DLD1 (cell line): Measurements from ENCODE around the gene SLF2.

Experiments used
- in situ Hi-C: cut with HindIII; loops from 2 replicates; pipeline ENCODE4 v1.10.0; 2017; ENCODE audit warnings: low sequenced_read_pairs

Gene SLF2

GRCh38 chr10:100895896-100896295 is 16.9 kb upstream of the SLF2 start:
- in situ Hi-C loops: loop anchor here (25.0 kb wide), 1 partner anchor 559 kb away; the partner anchor contains the start of genes PKD2L1 and SCD

DNA sequence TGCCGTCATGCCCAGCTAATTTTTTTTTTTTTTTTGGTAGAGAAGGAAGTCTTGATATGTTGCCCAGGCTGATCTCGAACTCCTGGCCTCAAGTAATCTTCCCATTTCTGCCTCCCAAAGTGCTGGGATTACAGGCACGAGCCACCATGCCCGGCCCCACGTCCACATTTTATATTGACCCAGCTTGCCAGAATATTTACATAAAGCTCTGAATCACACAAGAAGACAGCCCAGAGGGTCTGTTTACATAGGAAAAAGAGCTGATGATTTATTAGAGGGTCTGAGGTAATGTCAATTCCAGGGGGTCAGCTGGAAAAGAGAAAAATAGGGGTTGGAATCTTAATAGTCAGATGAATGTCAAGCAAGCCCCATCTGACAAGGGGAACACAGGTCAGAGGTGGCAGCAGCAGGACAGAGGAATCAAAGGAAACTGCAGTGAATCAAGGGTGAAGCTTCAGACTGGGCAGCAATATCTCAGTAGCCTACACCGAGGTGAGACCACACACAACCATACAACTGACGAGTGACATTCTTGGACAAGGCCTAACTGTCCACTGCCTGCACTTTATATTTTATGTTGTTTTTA is 15.8 kb upstream of the SLF2 start:
- in situ Hi-C loops: loop anchor here (25.0 kb wide), 1 partner anchor 560 kb away; the partner anchor contains the start of genes PKD2L1 and SCD

DNA sequence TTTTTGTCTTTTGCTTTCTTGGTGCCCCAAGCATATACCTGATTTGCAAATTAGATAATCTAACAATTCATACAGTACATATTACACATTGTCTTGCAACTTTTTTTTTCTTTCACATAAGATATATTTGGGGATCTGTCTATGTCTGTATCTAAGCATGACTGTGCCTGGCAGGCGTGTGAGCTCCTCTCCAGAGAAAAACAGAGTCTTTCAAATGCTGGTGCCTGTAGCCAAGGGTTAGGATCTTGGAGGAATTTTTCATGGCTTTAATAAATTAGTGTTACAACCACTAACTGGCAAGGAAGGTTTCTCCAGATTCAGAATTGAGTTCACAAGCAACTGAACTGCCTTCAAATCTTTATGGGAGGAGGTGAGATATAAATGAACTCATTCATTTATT is 14.8 kb upstream of the SLF2 start:
- in situ Hi-C loops: loop anchor here (25.0 kb wide), 1 partner anchor 561 kb away; the partner anchor contains the start of genes PKD2L1 and SCD

DNA sequence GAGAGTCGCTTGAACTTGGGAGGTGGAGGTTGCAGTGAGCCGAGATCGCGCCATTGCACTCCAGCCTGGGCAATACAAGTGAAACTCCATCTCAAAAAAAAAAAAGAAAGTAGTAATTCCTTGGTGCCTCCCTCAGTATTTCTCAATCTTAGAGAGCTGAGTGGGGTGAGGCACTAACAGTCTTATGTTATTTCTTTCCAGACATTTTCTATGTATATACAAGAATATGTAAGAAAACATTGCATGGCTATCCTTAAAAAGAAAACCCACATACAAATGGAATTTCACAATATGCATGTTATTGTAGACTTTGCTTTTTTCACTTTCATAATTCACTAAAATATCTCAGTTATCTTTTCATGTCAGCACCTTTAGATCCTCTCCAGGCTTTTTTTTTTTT is 13.6 kb upstream of the SLF2 start:
- in situ Hi-C loops: loop anchor here (25.0 kb wide), 1 partner anchor 562 kb away; the partner anchor contains the start of genes PKD2L1 and SCD

GRCh38 chr10:100901051-100901450 is 11.7 kb upstream of the SLF2 start:
- in situ Hi-C loops: no loop called here

- in situ Hi-C loops: no loop called here
Observed at GRCh38 chr10:100902622-100903021, 10.1 kb upstream of the SLF2 start.

DNA sequence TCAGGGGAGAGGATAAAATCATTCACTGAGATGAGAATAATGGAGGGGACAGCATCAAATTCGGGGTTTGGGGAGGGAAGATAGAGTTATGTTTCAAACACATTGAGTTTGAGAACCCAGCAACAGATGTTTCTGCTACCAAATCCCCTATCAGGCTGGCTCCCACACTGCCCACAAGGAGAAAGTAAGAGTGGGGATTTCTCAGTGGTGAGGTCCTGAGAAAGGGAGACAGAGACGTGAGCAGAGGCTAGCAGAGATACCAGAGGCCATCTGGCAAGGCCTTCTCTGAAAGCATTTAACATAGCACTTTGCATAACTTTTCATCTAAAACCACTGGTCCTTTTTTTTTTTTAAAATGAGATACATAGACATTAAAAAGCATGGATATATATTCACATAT is 7.8 kb upstream of the SLF2 start:
- in situ Hi-C loops: no loop called here

DNA sequence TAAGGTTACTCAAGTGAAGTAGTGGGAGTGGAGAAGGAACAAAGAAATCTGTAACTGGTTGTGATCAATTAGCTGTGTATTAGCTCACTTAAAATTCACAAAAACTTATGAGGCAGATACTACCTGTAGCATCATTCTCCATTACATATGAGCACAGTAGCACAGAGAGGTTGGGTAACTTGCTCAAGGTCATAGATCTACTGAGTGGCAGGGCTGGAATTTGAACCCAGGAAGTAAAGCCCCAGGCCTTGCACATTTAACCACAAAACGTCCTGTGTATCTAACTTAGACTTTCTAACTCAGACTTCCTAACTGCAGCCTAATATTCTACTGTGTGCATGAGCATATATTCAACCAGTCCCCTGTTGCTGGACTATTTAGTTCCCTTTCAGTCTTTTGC is 5.6 kb upstream of the SLF2 start:
- in situ Hi-C loops: no loop called here

DNA sequence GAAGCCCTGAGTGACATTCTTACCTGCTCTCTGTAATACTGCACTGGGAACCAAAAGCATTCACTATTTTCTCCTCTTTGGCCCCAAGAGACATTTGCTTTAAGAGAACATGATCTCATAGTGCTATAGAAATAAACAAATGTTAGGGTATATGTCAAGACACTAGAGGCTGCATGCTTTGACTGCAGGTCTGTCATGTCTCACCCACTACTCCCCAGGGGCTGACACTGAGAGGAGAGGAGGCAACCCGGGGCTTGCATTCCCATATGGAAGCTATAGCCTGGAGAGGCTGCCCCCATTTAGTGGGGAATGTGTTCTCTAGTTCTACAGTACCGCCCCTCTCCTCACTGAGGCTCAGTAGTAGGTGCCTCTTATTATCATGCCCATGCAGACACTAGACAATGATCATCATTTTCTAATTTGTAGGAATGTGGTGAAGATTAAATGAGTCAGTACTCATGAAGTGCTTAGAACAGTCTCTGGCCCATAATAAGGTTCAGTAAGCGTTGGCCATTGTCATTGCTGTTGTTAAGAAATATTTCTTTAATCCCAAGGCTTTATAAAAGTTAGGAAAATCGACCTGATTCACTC is 4.9 kb upstream of the SLF2 start:
- in situ Hi-C loops: no loop called here

DNA sequence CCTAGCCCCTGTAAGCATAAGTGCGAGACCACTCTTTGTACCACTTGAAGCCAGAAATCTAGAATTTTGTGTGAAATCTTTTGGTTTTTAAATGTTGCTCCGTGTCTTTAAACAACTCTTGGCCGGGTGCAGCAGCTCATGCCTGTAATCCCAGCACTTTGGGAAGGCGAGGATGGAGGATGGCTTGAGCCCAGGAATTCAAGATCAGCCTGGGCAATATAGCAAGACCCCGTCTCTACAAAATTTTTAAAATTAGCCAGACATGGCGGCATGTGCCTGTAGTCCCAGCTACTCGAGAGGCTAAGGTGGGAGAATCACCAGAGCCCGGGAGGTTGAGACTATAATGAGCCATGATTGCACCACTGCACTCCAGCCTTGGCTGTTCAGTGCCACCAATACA is 4.4 kb upstream of the SLF2 start:
- in situ Hi-C loops: no loop called here

DNA sequence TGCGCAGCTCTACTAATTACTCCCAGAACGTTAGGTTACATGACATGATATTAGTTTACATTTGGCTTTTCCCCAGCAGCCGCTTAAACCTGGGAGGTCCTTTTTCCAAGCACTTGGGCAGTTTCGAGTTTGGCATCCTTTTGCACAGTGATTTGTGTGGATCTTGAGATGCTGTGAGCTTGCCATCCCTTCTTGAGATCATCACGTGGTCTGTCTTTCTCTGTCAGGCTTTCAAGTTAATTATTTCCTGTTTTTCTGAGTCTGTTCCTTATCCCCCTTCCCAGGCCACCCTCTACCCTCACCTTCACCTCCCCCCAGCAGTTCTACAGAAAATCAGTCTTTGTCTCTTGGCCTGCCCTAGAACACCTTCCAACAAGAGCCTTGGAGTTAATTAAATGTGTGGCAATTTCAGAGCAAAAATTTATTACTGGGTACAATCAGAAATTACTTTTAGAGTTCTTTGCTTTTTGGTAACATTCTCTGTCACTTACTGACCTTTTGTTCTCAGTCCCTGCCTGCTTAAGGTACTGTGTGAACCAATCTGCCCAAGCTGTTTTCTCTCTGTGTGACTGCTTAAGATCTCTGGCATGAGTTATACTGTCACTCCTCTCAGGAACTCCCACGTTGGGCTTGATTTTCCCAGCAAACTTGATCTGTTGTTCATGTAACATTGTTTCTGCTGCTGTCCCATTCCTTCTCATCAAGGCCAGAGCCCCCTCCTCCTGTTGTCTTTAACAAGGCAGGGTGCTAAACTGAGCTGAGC is 3.1 kb upstream of the SLF2 start:
- in situ Hi-C loops: no loop called here

DNA sequence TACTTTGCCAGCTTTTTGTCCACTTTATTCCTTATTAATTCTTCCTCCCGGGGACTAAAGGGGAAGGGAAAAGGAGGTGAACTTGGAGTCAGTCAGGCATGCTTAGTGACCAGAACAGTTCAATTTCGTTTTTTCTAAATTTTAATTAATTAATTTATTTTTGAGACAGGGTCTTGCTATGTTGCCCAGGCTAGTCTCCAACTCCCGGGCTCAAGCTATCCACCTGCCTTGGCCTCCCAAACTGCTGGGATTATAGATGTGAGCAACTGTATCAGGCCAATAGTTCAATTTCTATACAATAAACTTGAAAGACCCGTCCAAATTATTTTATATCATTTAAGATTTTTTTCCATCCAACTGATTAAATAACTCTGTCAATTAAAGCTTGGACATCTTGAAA is 1.3 kb upstream of the SLF2 start:
- in situ Hi-C loops: no loop called here

DNA sequence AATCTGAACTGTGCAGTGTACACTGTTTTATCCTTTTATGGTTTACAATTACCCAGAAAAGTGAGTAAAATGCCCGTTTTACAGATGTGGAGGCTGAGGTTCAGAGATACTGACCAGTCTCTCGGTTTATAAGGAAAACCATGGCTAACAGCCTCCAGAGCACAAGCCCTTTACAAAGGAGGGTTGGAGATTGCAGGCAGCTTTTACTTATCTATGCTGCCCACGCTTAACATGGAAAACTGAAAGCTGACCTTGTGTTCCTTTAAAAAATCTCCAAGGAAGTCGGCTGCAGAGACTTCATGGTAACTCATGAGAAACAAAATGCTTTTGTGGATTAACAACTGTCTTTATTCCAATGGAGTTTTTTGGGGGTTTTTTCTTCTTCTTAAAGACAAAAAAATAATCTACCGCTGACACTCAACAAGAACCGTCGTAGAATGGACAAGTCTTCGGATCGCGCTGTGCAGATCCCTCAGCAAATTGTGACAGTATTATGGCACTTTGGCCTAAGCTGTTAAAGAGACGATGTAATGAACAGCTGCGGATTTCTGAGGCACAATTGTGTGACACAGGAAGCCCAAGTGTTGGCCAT is 654 bp upstream of the SLF2 start:
- in situ Hi-C loops: no loop called here

DNA sequence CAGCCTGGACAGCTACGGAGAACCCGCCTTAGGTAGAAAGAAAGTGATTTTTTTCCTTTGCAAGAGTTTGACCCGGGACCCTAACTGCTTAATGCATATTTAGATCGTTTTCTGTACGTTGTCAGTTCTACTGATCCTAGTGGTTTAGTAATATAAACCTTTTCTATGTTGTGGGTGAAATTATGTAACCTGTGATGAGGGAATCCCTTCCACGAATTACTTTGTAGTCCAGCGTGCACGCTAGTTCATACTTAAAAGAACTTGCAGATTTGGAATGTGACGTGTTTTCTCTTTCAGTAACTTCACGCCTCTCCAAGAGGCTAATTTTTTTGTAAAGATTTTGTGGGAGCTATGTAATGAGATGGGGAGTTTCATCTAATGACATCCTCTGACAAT is 705 bp downstream of the SLF2 start:
- in situ Hi-C loops: no loop called here

DNA sequence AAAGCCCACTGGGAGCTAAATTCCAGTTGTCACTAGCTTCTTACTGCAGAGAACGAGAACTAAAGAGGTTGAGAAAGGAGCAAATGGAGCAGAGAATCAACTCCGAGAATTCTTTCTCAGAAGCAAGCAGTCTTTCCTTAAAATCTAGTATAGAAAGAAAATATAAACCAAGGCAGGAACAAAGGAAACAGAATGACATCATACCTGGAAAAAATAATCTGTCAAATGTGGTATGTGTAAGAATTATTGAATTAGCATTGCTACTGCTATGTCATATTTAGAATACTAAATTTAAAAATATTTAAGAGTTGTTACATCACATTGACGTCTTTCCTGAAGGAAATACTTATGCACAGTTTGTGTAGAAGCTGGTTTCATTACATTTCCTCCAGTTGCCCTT is 4.3 kb downstream of the SLF2 start:
- in situ Hi-C loops: no loop called here

DNA sequence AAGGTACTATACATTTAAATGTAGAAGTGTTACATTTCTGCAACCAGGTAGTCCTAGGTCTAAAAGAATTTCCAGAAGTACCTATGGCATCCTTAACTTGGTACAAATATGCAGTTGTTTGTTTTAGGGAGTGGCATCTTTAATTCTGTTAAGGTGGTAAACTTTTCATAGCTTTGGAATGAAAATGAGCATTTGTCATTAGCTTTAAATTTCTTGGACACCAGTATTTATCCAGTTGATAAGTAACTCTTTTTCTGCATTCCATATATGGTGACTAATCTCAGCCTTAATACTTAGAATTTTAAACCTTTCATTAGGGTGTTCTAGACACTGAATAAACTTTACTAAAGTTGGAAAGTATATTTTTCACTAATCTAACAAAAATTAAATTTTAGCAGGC is 10.8 kb downstream of the SLF2 start:
- in situ Hi-C loops: no loop called here

- in situ Hi-C loops: no loop called here
Observed at GRCh38 chr10:100927266-100927665, 14.5 kb downstream of the SLF2 start.

- in situ Hi-C loops: no loop called here
Observed at GRCh38 chr10:100928039-100928438, 15.3 kb downstream of the SLF2 start.

DNA sequence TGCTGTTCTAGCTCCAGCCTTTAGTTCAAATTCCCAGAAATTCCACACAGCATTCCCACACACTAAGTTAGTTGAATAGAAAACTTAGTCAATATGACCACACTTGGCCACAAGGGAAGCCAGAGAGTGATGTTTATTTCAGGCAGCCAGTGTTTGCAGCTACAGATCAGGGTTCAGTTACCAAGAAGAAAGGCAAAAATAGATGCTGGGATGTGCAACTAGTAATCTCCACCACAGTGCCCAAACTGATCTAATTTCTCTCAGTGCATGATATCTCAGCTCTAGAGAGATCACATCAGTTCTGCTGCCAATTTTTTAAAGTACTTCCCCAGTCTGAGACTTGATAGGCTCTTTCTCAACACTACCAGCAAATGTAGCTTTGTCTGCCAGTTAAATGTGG is 17.6 kb downstream of the SLF2 start:
- in situ Hi-C loops: no loop called here

GRCh38 chr10:100934084-100934659 is 21.4 kb downstream of the SLF2 start:
- in situ Hi-C loops: no loop called here

DNA sequence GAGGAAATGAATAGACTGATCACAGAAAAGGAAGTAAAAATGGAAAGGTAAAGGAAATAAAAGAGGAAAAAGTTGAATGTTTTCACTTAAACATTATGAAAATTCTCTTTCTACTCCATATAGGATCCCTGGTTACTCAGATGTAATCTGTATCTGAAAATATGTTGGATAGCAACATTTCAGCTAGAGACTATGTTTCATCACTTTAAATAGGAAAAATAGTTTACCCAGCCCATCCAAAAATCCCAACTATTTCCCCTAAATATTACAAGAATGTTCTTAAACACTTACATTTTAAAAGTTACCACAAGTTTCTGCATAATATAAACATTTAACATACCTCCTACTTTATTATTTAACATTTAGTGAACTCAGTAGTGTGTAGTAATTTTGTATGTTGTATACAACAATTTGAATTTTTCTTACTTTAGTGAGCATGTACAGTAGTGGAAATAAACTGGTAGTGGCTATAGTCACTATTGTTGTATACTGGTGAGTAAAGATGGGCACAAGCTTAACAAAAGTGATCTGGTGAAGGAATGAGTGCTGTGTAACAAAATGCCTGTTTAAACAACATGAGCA is 27.1 kb downstream of the SLF2 start:
- in situ Hi-C loops: no loop called here
